ENCODE measurements around the gene IBSP.

IBSP gene

DNA sequence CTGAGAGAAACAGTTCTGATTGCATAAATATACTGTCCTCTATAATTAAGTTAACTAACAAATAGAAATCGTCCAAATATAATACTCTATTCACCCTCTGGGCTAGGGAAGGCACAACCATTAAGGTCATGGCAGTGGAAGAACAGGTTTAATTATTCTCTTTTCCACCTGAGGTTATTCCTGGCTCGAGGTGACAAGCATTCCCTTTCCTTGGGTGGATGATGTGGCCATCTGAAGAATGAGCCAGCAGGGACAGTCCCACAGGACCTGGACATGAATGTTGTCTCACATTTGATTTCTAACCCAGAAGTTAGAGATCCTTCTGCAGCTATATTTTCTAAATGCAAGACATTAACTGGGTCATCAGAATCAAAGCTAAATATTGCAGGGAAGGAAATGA, 5.5 kb downstream of the IBSP start:
- Histone ChIP-seq H2AFZ (ENCODE audit: low read depth, low read length, severe bottlenecking) (no peak overlapping the region), H3K27me3 (ENCODE audit: low read length) (no peaks in the 10 kb centered on the region), H4K20me1 (ENCODE audit: low read depth, low read length) (no peaks in the 10 kb centered on the region), H3K9me3 (ENCODE audit: insufficient read depth, low read length) (no peaks in the 10 kb centered on the region), H3K4me2 (ENCODE audit: low read depth, low read length, poor library complexity, severe bottlenecking) (no peak overlapping the region), H3K79me2 (ENCODE audit: insufficient read depth, low read length) (no peaks in the 10 kb centered on the region), H3F3A (ENCODE audit: insufficient read depth) (no peaks in the 10 kb centered on the region), H3K4me3 (ENCODE audit: insufficient read depth, low read length, poor library complexity, severe bottlenecking) (no peak overlapping the region), H3K9ac (ENCODE audit: low read length) (no peak overlapping the region), H3K27ac (ENCODE audit: low read depth, low read length) (no peak overlapping the region), H3K9me2 (replicated peaks; ENCODE audit: insufficient read depth, low read length) (no peaks in the 10 kb centered on the region), H3K36me3 (ENCODE audit: low read length) (no peaks in the 10 kb centered on the region)
- TF ChIP-seq CTCF (IDR thresholded peaks at IDR 0.05; ENCODE audit: insufficient read depth, low read length, poor library complexity, severe bottlenecking) = no peak
- no peak for TF ChIP-seq EZH2phosphoT487 (conservative IDR thresholded peaks at IDR 0.05; ENCODE audit: low read length)

DNA sequence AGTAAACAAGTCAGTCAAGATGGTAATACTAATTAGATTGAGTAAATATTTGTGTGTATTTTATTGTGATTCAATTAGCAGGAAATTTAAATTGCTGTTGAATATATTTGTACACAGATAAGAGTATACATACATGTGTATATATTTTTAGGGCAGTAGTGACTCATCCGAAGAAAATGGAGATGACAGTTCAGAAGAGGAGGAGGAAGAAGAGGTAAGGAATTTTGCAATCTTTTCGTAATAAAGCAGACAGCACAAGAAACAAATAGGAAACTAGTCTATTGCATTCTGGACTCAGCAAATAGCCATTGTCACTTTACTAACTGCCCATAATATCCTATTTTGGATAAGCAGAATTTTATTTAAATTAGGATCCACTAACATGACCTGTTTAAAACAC, 6.6 kb downstream of the IBSP start:
- Histone ChIP-seq H3K27ac (ENCODE audit: low read depth, low read length) (no peak overlapping the region), H3K27me3 (ENCODE audit: low read length) (no peaks in the 10 kb centered on the region), H3K9me3 (ENCODE audit: insufficient read depth, low read length) (no peaks in the 10 kb centered on the region), H3F3A (ENCODE audit: insufficient read depth) (no peaks in the 10 kb centered on the region), H3K79me2 (ENCODE audit: insufficient read depth, low read length) (no peaks in the 10 kb centered on the region), H2AFZ (ENCODE audit: low read depth, low read length, severe bottlenecking) (no peak overlapping the region), H3K9me2 (replicated peaks; ENCODE audit: insufficient read depth, low read length) (no peaks in the 10 kb centered on the region), H3K36me3 (ENCODE audit: low read length) (no peaks in the 10 kb centered on the region), H3K4me2 (ENCODE audit: low read depth, low read length, poor library complexity, severe bottlenecking) (no peak overlapping the region), H3K9ac (ENCODE audit: low read length) (no peak overlapping the region), H4K20me1 (ENCODE audit: low read depth, low read length) (no peaks in the 10 kb centered on the region), H3K4me3 (ENCODE audit: insufficient read depth, low read length, poor library complexity, severe bottlenecking) (no peak overlapping the region)
- TF ChIP-seq CTCF (IDR thresholded peaks at IDR 0.05; ENCODE audit: insufficient read depth, low read length, poor library complexity, severe bottlenecking) (no peak), EZH2phosphoT487 (conservative IDR thresholded peaks at IDR 0.05; ENCODE audit: low read length) (no peak)

- TF ChIP-seq EZH2phosphoT487 (conservative IDR thresholded peaks at IDR 0.05; ENCODE audit: low read length) = no peak
- no peak for TF ChIP-seq CTCF (IDR thresholded peaks at IDR 0.05; ENCODE audit: insufficient read depth, low read length, poor library complexity, severe bottlenecking)
- H3K9me3 ChIP-seq (ENCODE audit: insufficient read depth, low read length) = no peaks in the 10 kb centered on the region
- H3K79me2 ChIP-seq (ENCODE audit: insufficient read depth, low read length) = no peaks in the 10 kb centered on the region
- H3K27ac ChIP-seq (ENCODE audit: low read depth, low read length) = no peak overlapping the region
- H3K27me3 ChIP-seq (ENCODE audit: low read length) = no peaks in the 10 kb centered on the region
- H3K36me3 ChIP-seq (ENCODE audit: low read length) = no peaks in the 10 kb centered on the region
- H3K9ac ChIP-seq (ENCODE audit: low read length) = no peak overlapping the region
- no peaks in the 10 kb centered on the region for H3K9me2 ChIP-seq (replicated peaks; ENCODE audit: insufficient read depth, low read length)
- no peak overlapping the region for H2AFZ ChIP-seq (ENCODE audit: low read depth, low read length, severe bottlenecking)
- no peaks in the 10 kb centered on the region for H3F3A ChIP-seq (ENCODE audit: insufficient read depth)
- no peak overlapping the region for H3K4me3 ChIP-seq (ENCODE audit: insufficient read depth, low read length, poor library complexity, severe bottlenecking)
- H3K4me2 ChIP-seq (ENCODE audit: low read depth, low read length, poor library complexity, severe bottlenecking) = no peak overlapping the region
- H4K20me1 ChIP-seq (ENCODE audit: low read depth, low read length) = no peaks in the 10 kb centered on the region
These were observed 7.2 kb downstream of the IBSP start for GRCh38 chr4:87806520-87806919.

- H3K9ac ChIP-seq (ENCODE audit: low read length) = no peak overlapping the region
- no peaks in the 10 kb centered on the region for H3K27me3 ChIP-seq (ENCODE audit: low read length)
- no peaks in the 10 kb centered on the region for H3K9me2 ChIP-seq (replicated peaks; ENCODE audit: insufficient read depth, low read length)
- no peaks in the 10 kb centered on the region for H3K79me2 ChIP-seq (ENCODE audit: insufficient read depth, low read length)
- no peaks in the 10 kb centered on the region for H3F3A ChIP-seq (ENCODE audit: insufficient read depth)
- H3K9me3 ChIP-seq (ENCODE audit: insufficient read depth, low read length) = no peaks in the 10 kb centered on the region
- no peak overlapping the region for H3K4me3 ChIP-seq (ENCODE audit: insufficient read depth, low read length, poor library complexity, severe bottlenecking)
- no peak overlapping the region for H3K4me2 ChIP-seq (ENCODE audit: low read depth, low read length, poor library complexity, severe bottlenecking)
- no peaks in the 10 kb centered on the region for H4K20me1 ChIP-seq (ENCODE audit: low read depth, low read length)
- no peaks in the 10 kb centered on the region for H3K36me3 ChIP-seq (ENCODE audit: low read length)
- no peak overlapping the region for H3K27ac ChIP-seq (ENCODE audit: low read depth, low read length)
- H2AFZ ChIP-seq (ENCODE audit: low read depth, low read length, severe bottlenecking) = no peak overlapping the region
- TF ChIP-seq EZH2phosphoT487 (conservative IDR thresholded peaks at IDR 0.05; ENCODE audit: low read length) = no peak
- no peak for TF ChIP-seq CTCF (IDR thresholded peaks at IDR 0.05; ENCODE audit: insufficient read depth, low read length, poor library complexity, severe bottlenecking)
These were observed 8.0 kb downstream of the IBSP start for GRCh38 chr4:87807402-87807801.

Data from SU-DHL-6 (cell line).